ENCODE data around the gene GAS2L2. TPM values are rescaled to one million over a fixed set of nuclear protein-coding genes. Genes with fewer than 3 reads are reported as not detected.
"Not testable (repeated sequence)": the region's sequence is repeated elsewhere in the genome, so short reads cannot be mapped to it uniquely, and the experiment has no call there.

Gene GAS2L2
- total RNA-seq, 1 experiment from 2014 or later, result not detected

DNA sequence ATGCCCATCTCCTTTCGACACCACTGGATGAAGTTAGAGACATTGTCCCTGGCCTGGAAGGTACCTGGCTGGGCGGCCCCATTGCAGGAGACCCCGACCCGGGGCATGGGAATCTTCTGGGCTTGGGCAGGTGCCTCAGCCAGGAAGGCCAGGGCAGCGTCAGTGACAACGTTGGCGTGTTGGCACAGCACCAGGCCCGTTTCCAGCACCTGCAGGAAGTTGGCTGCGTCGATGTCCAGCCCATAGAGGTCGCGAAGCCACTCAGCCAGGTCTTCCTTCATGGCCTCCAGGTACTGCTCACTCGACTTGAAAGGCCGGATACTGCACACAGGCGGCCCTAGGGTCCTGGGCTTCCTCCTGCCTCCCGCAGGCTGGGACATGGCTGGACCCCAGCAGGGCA is 568 bp downstream of the GAS2L2 start:
- H3K27ac Mint-ChIP-seq (ENCODE audit: unreplicated experiment), result no peak overlapping the region
- no peak overlapping the region for H3K4me3 Mint-ChIP-seq (ENCODE audit: low read depth, unreplicated experiment)
- peaks cover 15% of the 10 kb centered on the region for H3K36me3 Mint-ChIP-seq (ENCODE audit: insufficient read depth, unreplicated experiment)
- peaks cover 70% of the 10 kb centered on the region for H3K27me3 Mint-ChIP-seq (ENCODE audit: unreplicated experiment)
- TF ChIP-seq CTCF (IDR thresholded peaks at IDR 0.05; ENCODE audit: unreplicated experiment), result no peak
- intact Hi-C loops (cut with micrococcal nuclease; ENCODE audit: unreplicated experiment), result no loop called here
- CTCF ChIA-PET, result no interaction called here
- DNase-seq, result peak; percentile 31
- no peaks in the 10 kb centered on the region for H3K4me1 Mint-ChIP-seq (ENCODE audit: low read depth, unreplicated experiment)
- no TSS peak for BruUV-seq (replicated peaks)
- no peaks in the 10 kb centered on the region for H3K9me3 Mint-ChIP-seq (ENCODE audit: low read depth, unreplicated experiment)

DNA sequence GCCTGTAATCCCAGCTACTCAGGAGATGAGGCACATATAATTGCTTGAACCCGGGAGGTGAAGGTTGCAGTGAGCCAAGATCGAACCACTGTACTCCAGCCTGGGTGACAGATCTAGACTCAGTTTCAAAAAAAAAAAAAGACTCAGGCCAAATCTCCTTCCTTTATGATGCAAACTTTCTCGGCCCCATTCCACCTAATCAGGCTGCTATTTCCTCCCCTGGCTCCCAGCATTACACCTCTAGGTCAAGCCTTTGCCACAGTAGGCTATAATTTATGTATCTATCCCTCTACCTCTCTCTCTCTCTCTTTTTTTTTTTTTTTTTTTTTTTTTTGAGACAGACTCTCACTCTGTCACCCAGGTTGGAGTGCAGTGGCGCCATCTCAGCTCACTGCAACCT is 1.5 kb downstream of the GAS2L2 start:
- CTCF ChIA-PET, result interaction anchor here (0.6 kb wide), 2 partner anchors 21 to 50 kb away, joined by 3 read pairs; no protein-coding TSS in a partner anchor
- BruUV-seq (replicated peaks); H3K9me3 Mint-ChIP-seq (ENCODE audit: low read depth, unreplicated experiment); H3K27ac Mint-ChIP-seq (ENCODE audit: unreplicated experiment); intact Hi-C loops (cut with micrococcal nuclease; ENCODE audit: unreplicated experiment); DNase-seq; H3K4me1 Mint-ChIP-seq (ENCODE audit: low read depth, unreplicated experiment); H3K4me3 Mint-ChIP-seq (ENCODE audit: low read depth, unreplicated experiment): not testable (repeated sequence)
- peaks cover 15% of the 10 kb centered on the region for H3K36me3 Mint-ChIP-seq (ENCODE audit: insufficient read depth, unreplicated experiment)
- H3K27me3 Mint-ChIP-seq (ENCODE audit: unreplicated experiment), result peaks cover 70% of the 10 kb centered on the region

GRCh38 chr17:35750526-35751395 is 2.3 kb downstream of the GAS2L2 start:
- Mint-ChIP-seq H3K9me3 (ENCODE audit: low read depth, unreplicated experiment) (no peaks in the 10 kb centered on the region), H3K27ac (ENCODE audit: unreplicated experiment) (no peak overlapping the region), H3K36me3 (ENCODE audit: insufficient read depth, unreplicated experiment) (peaks cover 15% of the 10 kb centered on the region), H3K27me3 (ENCODE audit: unreplicated experiment) (peaks cover 75% of the 10 kb centered on the region), H3K4me3 (ENCODE audit: low read depth, unreplicated experiment) (no peak overlapping the region), H3K4me1 (ENCODE audit: low read depth, unreplicated experiment) (no peaks in the 10 kb centered on the region)
- TF ChIP-seq CTCF (IDR thresholded peaks at IDR 0.05; ENCODE audit: unreplicated experiment), result no peak
- intact Hi-C loops (cut with micrococcal nuclease; ENCODE audit: unreplicated experiment), result no loop called here
- no TSS peak for BruUV-seq (replicated peaks)
- CTCF ChIA-PET, result interaction anchor here (3.6 kb wide), 1 partner anchor 13 kb away, joined by 20 read pairs; no protein-coding TSS in a partner anchor
- no peak for DNase-seq

- DNase-seq, result no peak
- TF ChIP-seq CTCF (IDR thresholded peaks at IDR 0.05; ENCODE audit: unreplicated experiment), result no peak
- Mint-ChIP-seq H3K4me3 (ENCODE audit: low read depth, unreplicated experiment) (no peak overlapping the region), H3K9me3 (ENCODE audit: low read depth, unreplicated experiment) (no peaks in the 10 kb centered on the region), H3K36me3 (ENCODE audit: insufficient read depth, unreplicated experiment) (peaks cover 15% of the 10 kb centered on the region), H3K4me1 (ENCODE audit: low read depth, unreplicated experiment) (no peaks in the 10 kb centered on the region), H3K27me3 (ENCODE audit: unreplicated experiment) (peaks cover 77% of the 10 kb centered on the region), H3K27ac (ENCODE audit: unreplicated experiment) (no peak overlapping the region)
- BruUV-seq (replicated peaks), result no TSS peak
- intact Hi-C loops (cut with micrococcal nuclease; ENCODE audit: unreplicated experiment), result loop anchor here (5.0 to 10.0 kb wide), 2 partner anchors 435 to 577 kb away; no protein-coding TSS in a partner anchor
- CTCF ChIA-PET, result interaction anchor here (0.6 to 3.6 kb wide), 4 partner anchors 14 to 579 kb away, joined by 3 to 20 read pairs (median 6); partner anchors contain the start of gene TAF15
Observed at GRCh38 chr17:35749560-35750412, 3.3 kb downstream of the GAS2L2 start.
